Measurements from ENCODE around the gene SPG21.
"Not testable (repeated sequence)": the region's sequence is repeated elsewhere in the genome, so short reads cannot be mapped to it uniquely, and the experiment has no call there.

Gene SPG21, protein sequence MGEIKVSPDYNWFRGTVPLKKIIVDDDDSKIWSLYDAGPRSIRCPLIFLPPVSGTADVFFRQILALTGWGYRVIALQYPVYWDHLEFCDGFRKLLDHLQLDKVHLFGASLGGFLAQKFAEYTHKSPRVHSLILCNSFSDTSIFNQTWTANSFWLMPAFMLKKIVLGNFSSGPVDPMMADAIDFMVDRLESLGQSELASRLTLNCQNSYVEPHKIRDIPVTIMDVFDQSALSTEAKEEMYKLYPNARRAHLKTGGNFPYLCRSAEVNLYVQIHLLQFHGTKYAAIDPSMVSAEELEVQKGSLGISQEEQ

DNA sequence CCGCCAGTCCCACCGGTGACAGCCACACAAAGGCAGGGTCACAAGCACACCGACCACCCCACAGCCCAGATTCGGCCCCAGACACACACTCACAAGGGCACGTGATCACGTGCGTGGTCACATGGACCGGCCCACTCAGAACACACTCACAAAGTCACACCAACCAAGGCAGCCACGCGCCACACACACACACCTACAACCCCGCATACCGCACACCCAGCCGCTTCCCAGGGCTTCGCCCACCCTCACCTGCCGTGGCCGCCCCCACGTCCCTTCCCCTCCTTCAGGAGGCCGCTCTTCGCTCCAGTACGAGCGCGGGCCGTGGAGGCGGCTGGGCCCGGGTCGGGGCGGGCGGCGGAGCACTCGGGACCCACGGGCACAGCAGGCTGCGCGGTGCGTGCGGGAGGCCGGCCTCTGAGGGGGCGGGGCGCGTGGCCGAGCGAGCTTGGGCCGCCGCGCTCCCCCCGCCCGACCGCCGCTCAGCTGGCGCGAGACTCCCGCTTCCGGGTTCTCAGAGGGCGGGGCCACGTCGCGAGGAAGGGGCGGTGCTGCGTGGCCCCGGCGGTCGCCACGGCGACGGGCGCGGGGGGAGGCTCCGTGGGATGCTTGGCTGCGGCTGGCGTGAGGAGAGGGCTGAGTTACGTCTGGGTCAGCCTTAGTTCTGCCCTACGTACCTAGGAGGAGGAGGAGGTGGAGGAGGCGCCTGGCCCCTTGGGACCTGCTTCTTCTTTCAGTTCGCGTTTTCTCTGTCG lies at the start of gene SPG21:
SPG21 (minus strand) TSS at position 499 of the 752 bp plus-strand sequence. CDS start 6,345 bp downstream, outside the sequence.
- DNase-seq, result peak; percentile 72

- no peak for DNase-seq
Measured at GRCh38 chr15:65038836-65039235, 49.1 kb upstream of the SPG21 start.

- no peak for DNase-seq
Measured at GRCh38 chr15:65038428-65038827, 48.7 kb upstream of the SPG21 start.

- DNase-seq, result no peak
Measured at GRCh38 chr15:65037309-65037708, 47.6 kb upstream of the SPG21 start.

- no peak for DNase-seq
Measured at GRCh38 chr15:65034719-65035118, 45.0 kb upstream of the SPG21 start.

DNA sequence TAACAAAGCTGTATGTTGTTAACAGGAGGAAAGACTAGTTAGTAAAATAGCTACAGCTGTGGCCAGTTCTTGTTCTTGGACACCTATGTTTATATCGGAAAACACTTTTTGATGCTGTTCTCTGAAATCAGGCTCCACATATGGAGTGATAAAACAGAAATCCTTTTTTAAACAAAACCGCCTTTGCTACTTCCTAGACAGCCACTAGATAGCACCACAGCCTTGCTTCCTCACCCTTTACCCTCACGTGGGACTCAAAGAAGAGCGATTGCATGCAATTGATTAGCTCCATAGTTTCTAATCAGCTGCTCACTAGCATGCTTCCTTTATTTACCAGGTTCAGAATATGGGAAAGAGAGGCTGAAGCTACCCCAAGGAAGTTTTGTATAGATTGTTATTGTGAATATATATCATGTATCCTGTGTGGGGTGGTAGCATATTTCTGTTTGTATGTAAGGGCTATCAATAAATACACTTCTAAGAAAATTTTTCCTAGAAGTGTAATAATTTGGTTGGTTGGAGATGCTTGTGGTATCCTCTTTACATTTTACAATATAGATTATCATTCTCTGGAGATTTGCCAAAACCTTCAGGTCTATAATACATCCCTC lies 44.0 kb upstream of the SPG21 start:
- DNase-seq, result peak; percentile 51

- DNase-seq, result peak; percentile 89
Measured at GRCh38 chr15:65032801-65033537, 43.3 kb upstream of the SPG21 start.

- no peak for DNase-seq
Measured at GRCh38 chr15:65029736-65030208, 40.1 kb upstream of the SPG21 start.

GRCh38 chr15:65028921-65029735 lies 39.4 kb upstream of the SPG21 start, which contains the start of gene MTFMT:
Gene MTFMT, minus strand, starts transcription at chr15:65029639. Its CDS starts 26 bp downstream, at chr15:65029613.
- peak; percentile 57 for DNase-seq

DNA sequence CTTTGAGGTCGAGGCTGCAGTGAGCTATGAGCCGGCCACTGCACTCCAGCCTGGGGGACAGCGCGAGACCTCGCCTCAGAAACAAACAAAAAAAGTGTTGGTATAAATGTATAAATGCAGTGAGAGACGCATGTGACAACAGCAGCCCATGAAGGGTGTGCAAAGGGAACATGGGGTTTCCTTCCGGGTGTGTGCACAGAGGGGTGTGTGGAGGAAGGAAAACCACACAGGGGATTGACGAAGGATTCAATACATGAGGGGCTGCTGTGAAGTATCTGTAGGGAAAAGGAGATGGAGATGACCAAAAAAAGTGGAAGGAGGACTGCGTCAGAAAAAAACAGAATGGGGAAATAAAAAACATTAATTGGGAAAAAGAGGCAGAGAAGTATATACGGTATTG lies 38.6 kb upstream of the SPG21 start:
- no peak for DNase-seq

DNA sequence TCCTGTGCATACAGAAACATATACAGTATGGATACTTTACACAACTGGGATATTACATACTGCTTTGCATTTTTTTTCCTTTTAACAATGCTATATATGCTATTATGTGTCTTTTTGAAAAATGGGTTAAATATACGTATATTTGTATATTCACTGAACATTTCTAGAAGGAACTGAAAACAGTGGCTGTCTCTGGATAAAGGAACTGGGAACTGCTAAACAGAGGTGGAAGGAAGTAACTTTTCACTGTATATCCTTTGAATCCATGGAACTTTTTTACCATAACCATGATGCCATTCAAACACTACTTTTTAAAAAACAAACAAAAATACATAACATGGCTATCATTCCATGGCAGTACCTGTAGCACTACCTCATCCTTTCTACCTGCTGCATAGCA lies 37.9 kb upstream of the SPG21 start:
- DNase-seq, result no peak

DNA sequence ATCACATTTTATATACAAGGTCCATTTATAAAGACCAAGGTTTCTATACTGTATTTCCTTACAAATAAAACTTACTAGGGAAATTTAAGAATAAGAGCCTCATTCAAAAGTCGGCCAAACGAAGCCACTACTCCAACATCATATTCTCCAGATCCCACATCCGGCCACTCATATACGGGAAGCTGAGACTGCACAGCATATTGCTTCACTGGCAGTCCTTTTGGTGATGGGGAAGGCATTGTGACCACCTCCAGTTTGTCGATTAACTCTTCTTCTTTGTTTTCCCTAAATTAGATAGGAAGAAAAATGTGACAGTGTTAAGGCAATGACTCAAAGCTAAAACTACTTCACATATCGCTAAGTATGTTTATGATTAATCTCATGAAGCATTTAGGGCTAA lies 37.0 kb upstream of the SPG21 start:
- no peak for DNase-seq

DNA sequence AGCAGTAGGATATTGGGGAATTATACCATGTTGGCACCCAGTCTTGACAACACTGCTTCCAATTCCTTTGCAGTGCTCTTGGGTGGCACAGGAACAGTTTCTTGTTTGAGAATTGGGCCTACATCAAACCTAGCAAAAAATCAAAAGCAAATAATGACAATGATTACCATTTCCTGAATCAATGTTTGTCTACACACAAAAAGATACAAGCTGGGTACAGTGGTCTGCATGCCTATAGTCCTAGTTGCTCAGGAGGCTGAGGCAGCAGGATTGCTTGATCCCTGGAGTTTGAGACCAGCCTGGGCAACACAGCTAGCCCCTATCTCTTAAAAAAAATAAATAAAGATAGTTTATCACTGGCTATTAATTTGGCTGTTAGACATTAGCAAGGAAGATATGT lies 31.8 kb upstream of the SPG21 start:
- no peak for DNase-seq

- DNase-seq, result no peak
Measured at GRCh38 chr15:65020419-65020818, 30.7 kb upstream of the SPG21 start.

GRCh38 chr15:65011198-65011597 lies 21.5 kb upstream of the SPG21 start:
- DNase-seq, result not testable (repeated sequence)

DNA sequence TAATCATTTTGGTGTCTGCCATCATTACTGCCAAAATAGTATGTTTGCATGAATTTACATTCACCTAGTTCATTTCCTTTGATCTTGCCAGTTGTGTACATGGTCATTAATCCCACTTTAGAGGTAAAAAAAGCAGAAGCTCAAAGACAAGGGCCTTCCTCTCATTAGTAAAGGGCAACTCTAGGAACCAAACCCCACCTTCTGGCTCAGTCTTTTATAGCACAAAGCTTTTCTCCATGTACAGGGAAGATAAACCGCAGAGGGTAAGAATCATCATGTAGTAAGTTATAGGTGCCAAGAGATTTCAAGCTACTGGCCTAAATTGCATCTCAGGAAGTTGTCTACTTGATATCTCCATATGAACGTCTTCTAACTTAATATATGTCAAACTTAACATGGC lies 19.3 kb upstream of the SPG21 start:
- no peak for DNase-seq

GRCh38 chr15:65006876-65007275 lies 17.2 kb upstream of the SPG21 start:
- no peak for DNase-seq

GRCh38 chr15:65004993-65005392 lies 15.3 kb upstream of the SPG21 start:
- DNase-seq, result no peak

GRCh38 chr15:64997745-64998375 lies 8.1 kb upstream of the SPG21 start:
- DNase-seq, result no peak

GRCh38 chr15:64997066-64997465 lies 7.4 kb upstream of the SPG21 start:
- no peak for DNase-seq

DNA sequence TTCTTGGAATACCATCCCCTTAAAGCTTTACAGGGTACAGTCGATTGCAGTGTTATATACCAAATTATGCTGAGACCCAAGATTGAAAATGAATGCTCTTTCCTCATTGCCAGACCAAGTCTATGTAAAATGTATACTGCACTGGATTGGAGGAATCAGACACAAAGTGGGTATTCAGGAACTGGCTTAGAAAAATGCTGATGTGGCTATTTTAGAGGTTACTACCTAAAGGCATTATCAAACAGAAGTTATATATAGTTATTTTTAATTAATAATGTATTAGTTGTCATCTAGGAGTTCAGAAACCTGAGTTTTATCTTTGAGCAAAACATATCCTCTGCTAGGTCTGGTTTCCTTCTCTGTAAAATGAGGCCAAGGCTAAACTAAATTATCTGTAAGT lies 3.6 kb upstream of the SPG21 start:
- no peak for DNase-seq

Data from SHP77 treated with DMSO at 0.1 percent for 48 hours (cell line).